ENCODE data around the gene EME2. TPM values are rescaled to one million over a fixed set of nuclear protein-coding genes. Genes with fewer than 3 reads are reported as not detected.
A peak's percentile ranks its signal among the peaks of the same experiment; 100 is the strongest.

Gene EME2
- total and polyA plus RNA-seq, 4 donors = 1.4 to 9.0 (median 3.0) TPM

- WGBS = 15% methylated on average over 45 of the region's 45 CpGs
- peaks cover 0 to 18% (median 10%) of the 10 kb centered on the region in 4 donors for H3K36me3 ChIP-seq (ENCODE audit: control insufficient read depth in 4 of 4, insufficient read depth in 3 of 4, low read depth in 1 of 4, low read length in 3 of 4)
- DNase-seq (ENCODE audit: low spot score) = no peak
- peaks cover 10 to 53% (median 30%) of the 10 kb centered on the region in 4 donors for H3K4me1 ChIP-seq (ENCODE audit: control insufficient read depth in 4 of 4, insufficient read depth in 4 of 4, low read length in 3 of 4)
- H3K27ac ChIP-seq (ENCODE audit: low read depth in 1 of 2, low read length in 2 of 2) = peak overlapping the region; percentile 83 to 94
- TF ChIP-seq TAF1 (conservative IDR thresholded peaks at IDR 0.05) = no peak
- no peak for TF ChIP-seq REST (IDR thresholded peaks at IDR 0.05)
- peak overlapping the region; percentile 21 to 89 for H3K9ac ChIP-seq (ENCODE audit: low read depth in 1 of 2, low read length in 2 of 2)
- H3K9me3 ChIP-seq (ENCODE audit: control insufficient read depth in 4 of 4, low read length in 3 of 4) = no peaks in the 10 kb centered on the region
- H3K4me3 ChIP-seq (ENCODE audit: low read depth in 1 of 3, low read length in 3 of 3) = peak overlapping the region; percentile 68 to 93 (median 73)
- no peaks in the 10 kb centered on the region for H3K27me3 ChIP-seq (ENCODE audit: control insufficient read depth in 4 of 4, insufficient read depth in 4 of 4, low read length in 3 of 4)
Measured at GRCh38 chr16:1773703-1774447, 1.3 kb downstream of the EME2 start.

GRCh38 chr16:1774448-1774780 is 1.8 kb downstream of the EME2 start:
- H3K9ac ChIP-seq (ENCODE audit: low read depth in 1 of 2, low read length in 2 of 2) = no peak overlapping the region

More at GRCh38 chr16:1774448-1774780, 1.8 kb downstream of the EME2 start:
- Histone ChIP-seq H3K36me3 (ENCODE audit: control insufficient read depth in 4 of 4, insufficient read depth in 3 of 4, low read depth in 1 of 4, low read length in 3 of 4) (peaks cover 0 to 18% (median 10%) of the 10 kb centered on the region in 4 donors), H3K27ac (ENCODE audit: low read depth in 1 of 2, low read length in 2 of 2) (no peak overlapping the region), H3K27me3 (ENCODE audit: control insufficient read depth in 4 of 4, insufficient read depth in 4 of 4, low read length in 3 of 4) (no peaks in the 10 kb centered on the region), H3K4me1 (ENCODE audit: control insufficient read depth in 4 of 4, insufficient read depth in 4 of 4, low read length in 3 of 4) (peaks cover 10 to 57% (median 33%) of the 10 kb centered on the region in 4 donors), H3K9me3 (ENCODE audit: control insufficient read depth in 4 of 4, low read length in 3 of 4) (no peaks in the 10 kb centered on the region), H3K4me3 (ENCODE audit: low read depth in 1 of 3, low read length in 3 of 3) (no peak overlapping the region)
- no peak for DNase-seq (ENCODE audit: low spot score)
- WGBS = 92% methylated on average over 7 of the region's 7 CpGs
- no peak for TF ChIP-seq NR2F2 (IDR thresholded peaks at IDR 0.05)
- no peak for TF ChIP-seq HNF4A (conservative IDR thresholded peaks at IDR 0.05)
- TF ChIP-seq ZBTB33 (IDR thresholded peaks at IDR 0.05) = no peak
- TF ChIP-seq SP1 (IDR thresholded peaks at IDR 0.05) = no peak
- no peak for TF ChIP-seq YY1 (IDR thresholded peaks at IDR 0.05)
- TF ChIP-seq FOXA1 (IDR thresholded peaks at IDR 0.05) = no peak
- TF ChIP-seq JUND (IDR thresholded peaks at IDR 0.05) = no peak
- no peak for TF ChIP-seq REST (IDR thresholded peaks at IDR 0.05)
- TF ChIP-seq MAX (IDR thresholded peaks at IDR 0.05) = no peak
- no peak for TF ChIP-seq HNF4G (IDR thresholded peaks at IDR 0.05)
- no peak for TF ChIP-seq RXRA (IDR thresholded peaks at IDR 0.05)
- no peak for TF ChIP-seq CTCF (IDR thresholded peaks at IDR 0.05; ENCODE audit: low read depth, low read length, missing input control)
- no peak for TF ChIP-seq TAF1 (conservative IDR thresholded peaks at IDR 0.05)
- no peak for TF ChIP-seq FOXA2 (IDR thresholded peaks at IDR 0.05)
- no peak for TF ChIP-seq RAD21 (IDR thresholded peaks at IDR 0.05)
- no peak for TF ChIP-seq GABPA (IDR thresholded peaks at IDR 0.05 in 1 of 2, conservative IDR thresholded peaks at IDR 0.05 in 1 of 2)
- no peak for TF ChIP-seq ATF3 (IDR thresholded peaks at IDR 0.05)

Data from liver (tissue), 9 donors.